ENCODE data around the gene ZCCHC4.
A peak's percentile ranks its signal among the peaks of the same experiment; 100 is the strongest.

The ZCCHC4 gene

GRCh38 chr4:25376754-25377571 lies 64.4 kb downstream of the ZCCHC4 start, which contains the start of gene ANAPC4:
Gene ANAPC4, plus strand, starts transcription at chr4:25377263. Its CDS starts 165 bp downstream, at chr4:25377428.
- DNase-seq (ENCODE audit: extremely low read depth in 1 of 2, low read depth in 1 of 2) = peak; percentile 98 to 99

- no peak for DNase-seq (ENCODE audit: extremely low read depth in 1 of 2, low read depth in 1 of 2)
Measured at GRCh38 chr4:25377572-25378436, 65.2 kb downstream of the ZCCHC4 start.

GRCh38 chr4:25378437-25378743 lies 65.8 kb downstream of the ZCCHC4 start:
- DNase-seq (ENCODE audit: extremely low read depth in 1 of 2, low read depth in 1 of 2) = no peak

- no peak for DNase-seq (ENCODE audit: extremely low read depth in 1 of 2, low read depth in 1 of 2)
Measured at GRCh38 chr4:25379591-25379990, 67.0 kb downstream of the ZCCHC4 start.

GRCh38 chr4:25383647-25384046 lies 71.1 kb downstream of the ZCCHC4 start:
- no peak for DNase-seq (ENCODE audit: extremely low read depth in 1 of 2, low read depth in 1 of 2)

GRCh38 chr4:25386926-25387325 lies 74.4 kb downstream of the ZCCHC4 start:
- DNase-seq (ENCODE audit: extremely low read depth in 1 of 2, low read depth in 1 of 2) = no peak

GRCh38 chr4:25397305-25397704 lies 84.7 kb downstream of the ZCCHC4 start:
- no peak for DNase-seq (ENCODE audit: extremely low read depth in 1 of 2, low read depth in 1 of 2)

GRCh38 chr4:25399510-25399909 lies 86.9 kb downstream of the ZCCHC4 start:
- DNase-seq (ENCODE audit: extremely low read depth in 1 of 2, low read depth in 1 of 2) = no peak

GRCh38 chr4:25401066-25401465 lies 88.5 kb downstream of the ZCCHC4 start:
- DNase-seq (ENCODE audit: extremely low read depth in 1 of 2, low read depth in 1 of 2) = no peak

- no peak for DNase-seq (ENCODE audit: extremely low read depth in 1 of 2, low read depth in 1 of 2)
Measured at GRCh38 chr4:25402521-25402920, 89.9 kb downstream of the ZCCHC4 start.

- DNase-seq (ENCODE audit: extremely low read depth in 1 of 2, low read depth in 1 of 2) = no peak
Measured at GRCh38 chr4:25403699-25404098, 91.1 kb downstream of the ZCCHC4 start.

- no peak for DNase-seq (ENCODE audit: extremely low read depth in 1 of 2, low read depth in 1 of 2)
Measured at GRCh38 chr4:25405453-25405852, 92.9 kb downstream of the ZCCHC4 start.

- no peak for DNase-seq (ENCODE audit: extremely low read depth in 1 of 2, low read depth in 1 of 2)
Measured at GRCh38 chr4:25406081-25406692, 93.6 kb downstream of the ZCCHC4 start.

GRCh38 chr4:25410820-25411529 lies 98.4 kb downstream of the ZCCHC4 start:
- no peak for DNase-seq (ENCODE audit: extremely low read depth in 1 of 2, low read depth in 1 of 2)

GRCh38 chr4:25413261-25413660 lies 100.7 kb downstream of the ZCCHC4 start:
- no peak for DNase-seq (ENCODE audit: extremely low read depth in 1 of 2, low read depth in 1 of 2)

- no peak for DNase-seq (ENCODE audit: extremely low read depth in 1 of 2, low read depth in 1 of 2)
Measured at GRCh38 chr4:25417014-25417413, 104.4 kb downstream of the ZCCHC4 start.
